Esophagus muscularis mucosa (tissue), 4 donors: ENCODE measurements around the gene FTO. TPM values are rescaled to one million over a fixed set of nuclear protein-coding genes. Genes with fewer than 3 reads are reported as not detected.

ENCODE experiments used
- DNase-seq: peaks from one replicate; pipeline ENCODE4 v3.0.0-alpha.2; 2017; ENCODE audit errors: extremely low spot score
- H3K27ac ChIP-seq, 4 donors: fragments of 200-600 bp; sonication (generic); replicated peaks in 1 of 4; 1 replicate in 3 of 4; 2 replicates in 1 of 4; pipeline ENCODE4 v1.5.1; 2016 to 2019; ENCODE audit warnings: mild to moderate bottlenecking in 1 of 4
- H3K27me3 ChIP-seq, 4 donors: fragments of 200-600 bp; sonication (generic); one replicate each; pipeline versions ENCODE4 v1.5.1 to v1.6.0; 2016 to 2019
- H3K36me3 ChIP-seq, 4 donors: fragments of 200-600 bp; sonication (generic); one replicate each; pipeline ENCODE4 v1.5.1; 2016 to 2019
- H3K4me1 ChIP-seq, 4 donors: fragments of 200-600 bp; sonication (generic); one replicate each; pipeline ENCODE4 v1.5.1; 2016 to 2019
- H3K4me3 ChIP-seq, 4 donors: fragments of 200-600 bp; sonication (generic); 1 replicate in 2 of 4; 2 replicates in 2 of 4; pipeline ENCODE4 v1.5.1; 2016 to 2019; ENCODE audit warnings: mild to moderate bottlenecking in 4 of 4, moderate library complexity in 1 of 4
- H3K9me3 ChIP-seq, 4 donors: fragments of 200-600 bp; sonication (generic); 1 replicate in 3 of 4; 2 replicates in 1 of 4; pipeline ENCODE4 v1.5.1; 2016 to 2019
- EP300 ChIP-seq: sonication (generic); formaldehyde crosslinking; IDR thresholded peaks from one replicate; pipeline ENCODE4 v1.6.1; 2017; ENCODE audit warnings: antibody characterized with exemption
- POLR2A ChIP-seq: fragments of 450-650 bp; IDR thresholded peaks from one replicate; pipeline ENCODE4 v1.6.1; 2017; ENCODE audit warnings: antibody characterized with exemption, moderate library complexity, mild to moderate bottlenecking, low read depth
- POLR2AphosphoS5 ChIP-seq, 2 donors: sonication (generic); formaldehyde crosslinking; IDR thresholded peaks; one replicate each; pipeline ENCODE4 v1.6.1; 2017; ENCODE audit warnings: antibody characterized with exemption in 2 of 2
- WGBS: methylation state at CpG from one replicate; pipeline ENCODE4 v1.1.5; 2018; 5-methylcytosine and 5-hydroxymethylcytosine counted together
- intact Hi-C: fragments of 100-400 bp; cut with DNase I; formaldehyde crosslinking; loops from one replicate; pipeline ENCODE4 v1.15.1; 2023
- total RNA-seq, 4 donors: library from RNA; depleted of rRNA; stranded (reverse); fragments of >200 nt; gene quantifications; one replicate each; pipeline versions ENCODE4 v1.1.0 to v1.2.1, GENCODE V29; 2016
- TF ChIP-seq, protein P1 (sequence below), 3 experiments: fragments of 200-600 bp in 2 of 3; fragments of 450-650 bp in 1 of 3; sonication (generic) in 2 of 3; IDR thresholded peaks; one replicate each; pipeline ENCODE4 v1.5.1; 2017 to 2019; ENCODE audit warnings: antibody characterized with exemption in 3 of 3, mild to moderate bottlenecking in 2 of 3, moderate library complexity in 1 of 3

The FTO gene
- total RNA-seq, 4 donors from 2014 or later: 101 to 121 (median 112) TPM

DNA sequence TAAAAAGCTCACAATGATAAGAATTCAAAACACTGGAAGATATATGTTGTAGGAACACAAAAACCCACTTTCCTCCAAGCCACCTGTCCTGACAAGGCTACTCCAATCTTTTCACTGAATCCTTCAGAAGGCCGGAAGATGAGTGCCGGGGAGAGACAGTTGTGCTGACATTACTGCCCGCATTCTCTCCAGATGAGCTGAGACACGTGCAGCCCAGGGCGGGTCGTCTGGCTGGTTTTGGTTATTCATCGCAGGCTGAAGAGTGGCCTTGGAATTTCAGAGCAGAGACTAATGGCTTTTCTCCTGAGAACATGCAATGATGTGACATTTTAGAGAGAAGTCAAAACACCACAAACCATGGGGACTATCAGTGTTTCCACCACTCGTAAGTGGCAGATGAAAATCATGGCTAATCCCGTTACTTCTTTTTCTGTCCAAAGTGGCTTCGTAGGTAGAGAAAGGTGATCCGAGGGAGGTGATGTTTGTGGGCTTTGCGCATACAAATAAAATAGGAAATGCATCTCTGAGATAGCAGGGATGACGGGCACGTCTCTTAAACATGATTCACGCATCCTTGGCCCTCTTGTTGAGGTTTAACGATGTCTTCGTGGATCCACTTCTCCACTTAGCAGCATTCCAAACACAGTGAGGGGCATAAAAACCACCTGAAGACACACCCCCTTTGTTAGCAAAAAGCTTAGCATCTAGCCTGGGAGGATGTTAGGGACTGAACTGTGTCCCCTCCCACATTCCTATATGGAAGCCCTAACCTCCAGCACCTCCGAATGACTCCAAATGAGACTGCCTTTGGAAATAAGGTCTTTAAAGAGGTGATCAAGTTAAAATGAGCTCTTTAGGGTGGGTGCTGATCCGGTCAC is 448.6 kb downstream of the FTO start:
- no peaks in the 10 kb centered on the region for H3K27me3 ChIP-seq
- no peak overlapping the region for H3K27ac ChIP-seq
- H3K9me3 ChIP-seq: peaks cover 0 to 7% (median 0%) of the 10 kb centered on the region in 4 donors
- no peak for DNase-seq
- H3K4me3 ChIP-seq: no peak overlapping the region
- 90% methylated on average over 19 of the region's 19 CpGs for WGBS
- TF ChIP-seq POLR2A: no peak
- intact Hi-C loops: no loop called here
- H3K4me1 ChIP-seq: no peaks in the 10 kb centered on the region
- H3K36me3 ChIP-seq: no peaks in the 10 kb centered on the region

DNA sequence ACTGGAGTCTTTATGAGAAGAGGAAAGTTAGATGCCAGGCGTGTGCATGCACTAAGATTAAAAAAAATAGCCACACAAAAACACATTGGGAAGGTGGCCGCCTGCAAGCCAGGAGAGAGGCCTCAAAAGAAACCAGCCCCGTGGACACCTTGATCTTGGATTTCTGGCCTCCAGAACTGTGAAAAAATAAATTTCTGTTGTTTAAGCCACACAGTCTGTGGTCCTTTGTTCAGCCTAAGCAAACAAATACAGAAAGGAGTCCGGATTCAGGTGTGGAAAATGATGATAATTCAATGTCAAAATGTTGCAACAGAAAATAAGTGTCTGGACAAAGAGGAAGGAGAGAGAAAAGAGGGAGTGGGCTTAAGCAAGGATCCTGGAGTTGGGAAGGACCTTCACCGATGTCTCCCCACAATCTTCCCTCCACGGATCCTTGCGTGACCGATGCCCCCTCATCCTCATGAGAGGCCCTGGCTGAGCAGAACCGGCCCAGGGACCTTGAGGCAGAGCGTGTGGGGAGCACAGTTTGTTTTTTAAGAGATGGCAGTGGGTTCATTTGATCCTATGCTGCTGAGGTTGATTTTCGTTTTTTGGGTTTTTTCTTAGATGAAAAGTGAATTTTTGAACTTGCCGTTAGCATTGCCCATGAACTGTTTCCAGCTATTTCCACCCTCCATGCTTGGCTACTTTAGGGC is 449.4 kb downstream of the FTO start:
- TF ChIP-seq POLR2AphosphoS5 (IDR thresholded peaks at IDR 0.05): no peak
- TF ChIP-seq, protein P1, sequence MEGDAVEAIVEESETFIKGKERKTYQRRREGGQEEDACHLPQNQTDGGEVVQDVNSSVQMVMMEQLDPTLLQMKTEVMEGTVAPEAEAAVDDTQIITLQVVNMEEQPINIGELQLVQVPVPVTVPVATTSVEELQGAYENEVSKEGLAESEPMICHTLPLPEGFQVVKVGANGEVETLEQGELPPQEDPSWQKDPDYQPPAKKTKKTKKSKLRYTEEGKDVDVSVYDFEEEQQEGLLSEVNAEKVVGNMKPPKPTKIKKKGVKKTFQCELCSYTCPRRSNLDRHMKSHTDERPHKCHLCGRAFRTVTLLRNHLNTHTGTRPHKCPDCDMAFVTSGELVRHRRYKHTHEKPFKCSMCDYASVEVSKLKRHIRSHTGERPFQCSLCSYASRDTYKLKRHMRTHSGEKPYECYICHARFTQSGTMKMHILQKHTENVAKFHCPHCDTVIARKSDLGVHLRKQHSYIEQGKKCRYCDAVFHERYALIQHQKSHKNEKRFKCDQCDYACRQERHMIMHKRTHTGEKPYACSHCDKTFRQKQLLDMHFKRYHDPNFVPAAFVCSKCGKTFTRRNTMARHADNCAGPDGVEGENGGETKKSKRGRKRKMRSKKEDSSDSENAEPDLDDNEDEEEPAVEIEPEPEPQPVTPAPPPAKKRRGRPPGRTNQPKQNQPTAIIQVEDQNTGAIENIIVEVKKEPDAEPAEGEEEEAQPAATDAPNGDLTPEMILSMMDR (IDR thresholded peaks at IDR 0.05): no peak
- no peak for TF ChIP-seq POLR2A
- no peak for TF ChIP-seq EP300
- no peak overlapping the region for H3K4me3 ChIP-seq
- intact Hi-C loops: no loop called here
- H3K9me3 ChIP-seq: peaks cover 0 to 7% (median 0%) of the 10 kb centered on the region in 4 donors
- H3K27me3 ChIP-seq: no peaks in the 10 kb centered on the region
- no peaks in the 10 kb centered on the region for H3K36me3 ChIP-seq
- no peak overlapping the region for H3K27ac ChIP-seq
- no peaks in the 10 kb centered on the region for H3K4me1 ChIP-seq
- WGBS: 92% methylated on average over 12 of the region's 12 CpGs
- no peak for DNase-seq

DNA sequence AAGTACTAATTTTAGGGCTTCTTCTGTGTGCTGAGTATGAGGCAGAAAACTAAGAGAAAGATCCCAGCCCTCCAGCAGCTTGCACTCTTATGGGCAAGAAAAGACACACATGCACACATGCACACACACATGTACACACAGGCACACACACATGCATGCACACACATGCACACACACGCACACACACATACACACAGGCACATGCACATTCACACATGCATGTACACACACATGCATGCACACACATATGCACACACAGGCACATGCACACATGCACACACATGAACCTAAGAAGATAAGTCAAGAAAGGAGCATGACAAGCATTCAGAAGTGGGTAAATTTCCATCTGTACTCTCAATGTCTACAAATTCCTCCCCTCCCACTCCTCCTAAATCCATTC is 452.4 kb downstream of the FTO start:
- H3K36me3 ChIP-seq: no peaks in the 10 kb centered on the region
- no peak overlapping the region for H3K4me3 ChIP-seq

DNA sequence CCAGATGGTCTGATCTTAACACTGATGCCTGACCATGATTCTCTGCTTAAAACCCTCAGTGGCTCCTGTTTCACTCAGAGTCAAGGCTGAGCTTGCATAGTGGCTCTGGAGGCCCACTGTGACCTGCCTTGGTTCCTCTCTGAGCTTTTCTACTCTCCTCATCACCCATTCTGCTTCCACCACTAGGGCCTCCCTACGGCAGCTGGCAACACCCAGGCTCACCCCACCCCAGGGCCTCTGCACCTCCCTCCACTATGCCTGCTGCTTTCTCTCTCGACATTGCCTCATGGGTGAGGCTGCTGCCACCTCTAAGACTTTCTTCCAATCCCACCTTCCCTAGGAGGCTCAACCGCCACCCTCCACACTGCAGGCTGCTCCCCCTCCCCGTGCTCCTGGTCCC is 455.0 kb downstream of the FTO start:
- H3K27me3 ChIP-seq: peaks cover 0 to 4% (median 0%) of the 10 kb centered on the region in 4 donors

More for the DNA sequence above, 452.4 kb downstream of the FTO start:
- Histone ChIP-seq H3K27me3 (no peaks in the 10 kb centered on the region), H3K27ac (no peak overlapping the region), H3K4me1 (no peaks in the 10 kb centered on the region), H3K9me3 (peaks cover 0 to 4% (median 0%) of the 10 kb centered on the region in 4 donors)
- no peak for TF ChIP-seq POLR2AphosphoS5 (IDR thresholded peaks at IDR 0.05)
- no peak for TF ChIP-seq POLR2A
- TF ChIP-seq EP300: no peak
- TF ChIP-seq, protein P1 (IDR thresholded peaks at IDR 0.05): no peak
- intact Hi-C loops: no loop called here
- 73% methylated on average over 1 of the region's 1 CpG for WGBS
- DNase-seq: no peak

More for the DNA sequence above, 455.0 kb downstream of the FTO start:
- no peak overlapping the region for H3K27ac ChIP-seq
- peaks cover 0 to 4% (median 0%) of the 10 kb centered on the region in 4 donors for H3K9me3 ChIP-seq
- no peaks in the 10 kb centered on the region for H3K4me1 ChIP-seq
- TF ChIP-seq EP300 (no peak), POLR2A (no peak), POLR2AphosphoS5 (IDR thresholded peaks at IDR 0.05) (no peak)
- TF ChIP-seq, protein P1 (IDR thresholded peaks at IDR 0.05): no peak
- intact Hi-C loops: no loop called here
- no peaks in the 10 kb centered on the region for H3K36me3 ChIP-seq
- 82% methylated on average over 4 of the region's 4 CpGs for WGBS
- H3K4me3 ChIP-seq: no peak overlapping the region
- no peak for DNase-seq
